ENCODE measurements around the gene PTGIS.

DNA sequence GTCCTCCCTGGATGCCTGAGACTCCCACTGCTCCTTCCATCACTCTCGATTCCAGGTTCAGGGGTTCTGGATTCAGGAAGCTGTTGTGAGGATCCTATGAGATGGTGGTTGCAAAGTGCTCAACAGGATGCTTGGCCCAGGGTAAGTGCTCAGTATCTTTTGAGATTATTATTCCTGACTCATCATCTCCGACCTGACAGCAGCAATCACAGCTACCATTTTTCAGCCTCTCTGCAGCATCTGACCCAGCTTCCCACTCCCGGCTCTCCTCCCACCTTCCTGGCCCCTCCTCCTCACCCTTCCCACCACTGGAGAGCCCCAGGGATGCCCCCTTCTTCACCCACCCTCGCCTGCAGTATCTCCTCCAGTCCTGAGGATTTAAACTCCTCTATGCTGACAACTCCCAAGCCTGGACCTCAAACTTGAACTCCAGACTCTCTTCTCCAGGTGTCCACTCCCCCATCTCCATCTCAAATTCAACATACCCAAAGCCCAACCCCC, 48.7 kb downstream of the PTGIS start:
- no peak for TF ChIP-seq CTCF (conservative IDR thresholded peaks at IDR 0.05)
- no peak for TF ChIP-seq ZFX (IDR thresholded peaks at IDR 0.05)

Data from C4-2B (cell line).